DMS79 treated with DMSO at 0.1 percent for 48 hours (cell line): Measurements from ENCODE around the gene NISCH.

Experiments
- DNase-seq: peaks from one replicate; lab custom pipeline; 2025; lab: John Stamatoyannopoulos, UW

NISCH gene

DNA sequence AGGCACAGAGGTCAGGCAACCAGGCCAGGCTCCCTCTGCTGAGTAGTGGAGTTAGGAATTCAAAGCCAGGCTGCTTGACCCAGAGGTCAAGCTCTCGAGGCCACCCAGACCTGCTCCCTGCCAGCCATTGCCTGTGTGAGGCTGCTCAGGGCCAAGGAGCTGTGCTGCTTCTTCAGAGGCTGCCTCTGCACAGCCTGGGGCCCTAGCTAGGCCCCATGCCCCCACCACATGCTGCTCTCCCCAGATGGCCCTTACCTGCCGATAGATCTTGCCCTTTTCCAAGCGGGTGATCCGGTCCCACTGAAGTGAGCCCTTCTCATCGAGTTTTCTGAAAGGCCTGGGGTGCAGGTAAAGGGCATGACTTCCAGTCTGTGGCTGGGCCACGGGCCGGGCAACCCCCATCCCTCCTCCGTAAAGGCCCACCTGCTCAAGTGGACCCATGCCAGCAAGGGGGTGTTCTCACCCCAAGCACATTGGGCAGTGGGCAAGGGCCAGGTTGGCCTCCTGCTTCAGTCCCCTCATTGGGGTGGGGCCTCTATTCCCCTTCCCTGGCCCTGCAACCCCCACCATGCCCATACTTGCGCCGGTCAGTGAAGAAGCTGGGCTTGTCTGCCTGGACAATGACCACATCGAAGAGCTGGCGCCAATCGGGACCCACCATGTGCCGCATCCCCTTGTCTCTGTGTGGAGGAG is 71.8 kb downstream of the NISCH start:
- no peak for DNase-seq

DNA sequence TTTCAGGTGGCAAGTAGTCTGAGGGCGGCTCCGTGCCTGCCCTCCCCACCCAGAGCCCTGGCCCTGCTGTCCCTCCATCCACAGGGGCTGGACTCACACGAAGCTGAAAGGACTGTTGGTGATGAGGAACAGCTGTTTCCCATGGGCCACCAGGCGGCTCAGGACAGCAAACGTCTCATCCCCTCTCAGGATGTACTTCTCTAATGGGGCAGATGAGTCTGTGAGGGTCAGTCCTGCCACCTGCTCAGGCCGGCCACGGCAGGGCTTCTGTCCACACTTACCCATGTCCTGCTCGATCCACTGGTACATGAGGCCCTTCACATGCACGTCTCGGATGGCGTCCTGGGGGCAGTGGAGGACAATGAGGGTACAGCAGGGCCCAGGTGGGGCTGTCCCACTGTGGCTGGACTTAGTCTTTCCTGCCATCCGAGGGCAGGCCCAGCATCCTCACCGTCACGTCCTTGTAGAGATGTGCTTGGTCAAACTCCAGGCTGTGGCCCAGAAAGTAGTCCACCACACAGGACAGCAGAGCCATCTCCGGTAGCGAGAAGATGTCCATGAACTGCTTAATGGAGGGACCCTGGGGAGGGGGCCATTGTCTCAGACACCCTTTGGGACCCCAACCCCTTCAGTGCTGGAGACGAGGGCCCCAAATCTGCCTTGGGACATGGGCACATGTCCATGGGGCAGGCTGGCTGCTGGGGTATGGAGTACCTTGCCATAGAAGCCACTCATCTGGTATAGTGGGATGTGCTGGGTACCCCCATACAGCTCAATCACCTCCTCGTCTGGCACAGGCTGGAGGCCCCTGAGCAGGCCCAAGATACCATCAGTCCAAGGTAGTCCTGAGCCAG is 72.6 kb downstream of the NISCH start:
- DNase-seq = no peak

DNA sequence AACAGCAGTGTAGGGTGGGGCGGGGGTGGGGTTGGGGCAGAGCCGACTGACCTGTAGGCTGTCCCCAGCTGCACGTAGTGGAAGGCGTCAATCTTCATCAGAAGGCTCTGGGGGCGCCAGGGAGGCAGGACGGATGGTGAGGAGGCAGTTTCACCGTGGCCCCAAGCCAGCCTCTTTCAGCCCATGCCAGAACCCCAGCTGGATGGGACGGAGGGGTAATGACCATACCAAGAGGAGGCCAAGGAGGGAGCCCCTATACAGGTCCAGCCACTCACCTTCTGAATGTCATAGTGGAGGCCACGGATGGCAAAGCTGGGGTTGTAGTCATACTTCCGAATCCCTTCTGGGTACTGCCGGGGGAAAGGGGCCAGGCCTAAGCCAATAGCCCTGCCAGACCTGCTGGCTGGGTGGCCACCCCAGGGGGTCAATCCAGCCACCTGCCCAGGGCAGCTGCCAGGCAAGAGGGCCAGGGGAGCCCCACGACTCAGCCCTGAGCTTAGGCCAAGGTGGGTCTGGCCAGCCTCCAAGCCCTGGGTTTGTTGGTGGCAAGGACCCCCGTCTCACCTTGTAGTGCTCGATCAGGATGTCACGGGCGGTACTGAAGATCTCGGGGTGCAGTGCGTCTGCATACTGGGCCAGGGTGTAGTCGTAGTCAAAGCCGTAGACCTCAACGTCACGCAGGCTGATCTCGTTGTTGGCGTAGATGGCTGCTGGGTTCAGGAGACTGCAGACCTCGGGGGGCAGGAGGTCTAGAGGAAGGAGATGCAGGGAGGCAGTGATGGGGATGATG is 73.4 kb downstream of the NISCH start:
- no peak for DNase-seq

DNA sequence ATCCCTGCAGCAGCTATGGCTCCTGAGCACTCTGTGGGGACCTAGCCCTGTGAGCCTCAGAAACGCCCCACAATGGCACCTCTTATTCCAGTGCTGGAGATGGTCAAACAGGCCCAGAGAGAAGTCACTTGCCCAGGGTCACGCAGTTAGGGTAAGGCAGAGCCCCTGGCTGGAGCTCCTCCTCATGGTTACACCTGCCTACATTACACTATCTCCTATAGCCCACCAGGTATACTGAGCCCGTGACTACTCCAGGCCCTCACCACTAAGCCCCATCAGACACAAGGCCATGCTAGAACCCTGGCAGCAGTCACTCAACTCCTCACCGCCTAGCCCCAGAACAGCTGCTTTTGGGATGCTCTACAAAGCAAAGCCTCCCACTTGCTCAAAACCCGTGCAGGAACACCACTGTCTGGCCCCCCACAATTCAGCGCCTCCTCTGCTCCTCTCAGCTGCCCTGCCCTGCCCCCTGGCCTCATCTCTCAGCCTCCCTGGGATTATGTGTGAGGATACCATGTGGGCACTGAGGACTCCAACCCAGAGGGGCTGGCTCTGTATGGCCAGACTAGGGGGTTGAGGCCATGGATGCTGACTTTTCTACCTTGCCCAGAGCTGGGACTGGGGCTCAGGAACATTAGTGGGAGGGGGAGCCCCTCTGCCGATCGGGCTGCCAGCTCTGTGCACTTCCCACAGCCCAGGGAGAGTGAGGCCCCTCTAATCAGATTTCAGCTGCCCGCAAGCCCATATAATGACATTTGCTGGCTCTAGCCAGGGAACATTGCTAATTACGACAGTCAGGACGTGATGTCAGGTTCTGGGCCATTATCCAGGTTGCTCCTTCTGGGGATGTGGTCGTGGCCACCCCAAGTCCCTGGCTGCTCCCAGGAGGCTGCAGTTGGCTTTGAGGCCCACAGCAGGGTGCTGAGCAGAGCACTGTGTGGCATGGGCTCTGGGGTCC is 74.3 kb downstream of the NISCH start:
- no peak for DNase-seq

DNA sequence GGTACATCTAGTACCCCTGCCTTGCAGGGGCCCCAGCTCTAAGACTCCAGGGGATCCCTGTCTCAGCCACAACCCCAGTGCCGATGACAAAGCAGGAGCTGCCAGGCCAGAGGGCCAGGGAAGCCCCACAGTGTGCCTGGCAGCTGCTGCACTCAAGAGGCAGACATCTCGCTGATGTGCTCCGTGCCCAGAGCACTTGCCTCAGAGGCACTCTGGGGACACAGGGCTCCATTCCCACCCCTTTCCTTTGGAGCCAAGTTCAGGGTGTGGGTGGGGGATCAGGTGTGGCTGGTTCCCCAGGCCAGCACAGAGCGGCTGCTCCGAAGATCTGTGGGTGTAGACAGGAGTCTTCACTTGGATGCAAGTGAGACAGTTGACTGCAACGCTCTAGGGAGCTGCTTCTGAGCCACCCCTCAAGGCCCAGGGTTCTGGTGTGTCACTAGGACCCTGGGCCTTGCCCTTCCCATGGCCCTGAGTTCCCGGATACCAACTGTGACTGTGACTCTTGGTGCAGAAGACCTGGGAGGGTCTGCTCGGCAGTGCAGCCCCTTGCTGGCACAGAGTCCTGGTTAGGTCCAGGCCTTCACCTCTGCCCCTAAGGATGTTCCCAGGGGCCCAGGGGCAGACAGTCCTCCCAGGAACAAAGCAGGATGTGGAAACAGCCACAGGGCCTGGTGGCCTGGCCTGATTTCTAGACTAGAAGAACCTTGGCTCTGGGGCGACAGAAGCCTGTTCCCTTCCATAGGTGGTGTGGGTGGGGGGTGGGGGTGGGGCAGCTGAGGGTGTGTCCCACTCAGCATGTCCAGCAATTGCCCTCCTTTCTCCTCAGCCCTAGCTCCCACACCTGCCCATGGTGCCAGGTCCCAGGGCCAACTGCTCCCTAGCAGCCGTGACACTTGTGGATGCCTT is 75.8 kb downstream of the NISCH start:
- no peak for DNase-seq

DNA sequence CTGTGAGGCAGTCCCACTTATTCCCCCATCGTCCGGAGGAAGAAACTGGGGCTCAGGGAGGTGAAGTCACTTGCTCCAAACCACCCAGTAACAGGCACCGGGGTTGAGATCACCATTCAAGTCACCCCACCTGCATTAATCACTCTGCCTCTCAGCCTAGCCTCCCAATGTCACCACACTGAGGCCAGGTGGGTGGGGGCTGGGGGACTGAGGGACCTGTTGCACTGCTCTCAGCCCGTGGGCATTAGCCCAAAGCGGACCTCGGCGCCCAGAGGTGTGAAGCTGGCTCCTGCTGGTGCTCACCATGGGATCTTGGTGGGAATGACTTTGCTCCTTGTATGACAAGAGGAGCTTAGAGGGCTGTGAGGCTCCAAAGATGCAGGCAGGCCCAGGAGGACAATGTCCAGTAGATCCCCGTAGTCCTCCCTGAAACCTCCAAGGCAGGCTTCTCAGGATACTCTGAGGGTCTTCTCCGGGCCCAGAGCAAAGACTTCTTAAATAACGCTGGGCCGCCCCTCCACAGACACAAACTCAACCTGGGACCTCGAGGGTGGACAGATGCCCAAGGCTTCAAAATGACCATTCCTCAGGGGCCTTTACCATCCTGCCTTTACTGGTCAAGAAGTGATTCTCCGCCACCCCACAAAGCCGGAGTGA is 76.6 kb downstream of the NISCH start:
- no peak for DNase-seq

DNA sequence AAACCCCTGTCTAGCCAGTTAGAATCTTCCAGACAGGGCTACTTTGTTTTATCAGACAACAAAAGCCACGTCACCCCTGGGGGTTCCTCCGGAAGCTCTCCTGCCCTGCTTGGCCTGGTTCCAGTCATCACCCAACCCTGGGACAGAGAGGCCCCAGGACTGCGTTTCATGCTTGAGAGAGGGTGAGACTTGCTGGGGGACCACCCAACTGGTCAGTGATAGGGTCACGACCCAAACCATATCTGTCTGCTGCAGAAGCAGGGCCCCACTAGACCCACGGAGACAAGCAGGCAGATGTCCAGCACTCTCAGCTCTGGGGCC is 77.1 kb downstream of the NISCH start:
- DNase-seq = no peak

DNA sequence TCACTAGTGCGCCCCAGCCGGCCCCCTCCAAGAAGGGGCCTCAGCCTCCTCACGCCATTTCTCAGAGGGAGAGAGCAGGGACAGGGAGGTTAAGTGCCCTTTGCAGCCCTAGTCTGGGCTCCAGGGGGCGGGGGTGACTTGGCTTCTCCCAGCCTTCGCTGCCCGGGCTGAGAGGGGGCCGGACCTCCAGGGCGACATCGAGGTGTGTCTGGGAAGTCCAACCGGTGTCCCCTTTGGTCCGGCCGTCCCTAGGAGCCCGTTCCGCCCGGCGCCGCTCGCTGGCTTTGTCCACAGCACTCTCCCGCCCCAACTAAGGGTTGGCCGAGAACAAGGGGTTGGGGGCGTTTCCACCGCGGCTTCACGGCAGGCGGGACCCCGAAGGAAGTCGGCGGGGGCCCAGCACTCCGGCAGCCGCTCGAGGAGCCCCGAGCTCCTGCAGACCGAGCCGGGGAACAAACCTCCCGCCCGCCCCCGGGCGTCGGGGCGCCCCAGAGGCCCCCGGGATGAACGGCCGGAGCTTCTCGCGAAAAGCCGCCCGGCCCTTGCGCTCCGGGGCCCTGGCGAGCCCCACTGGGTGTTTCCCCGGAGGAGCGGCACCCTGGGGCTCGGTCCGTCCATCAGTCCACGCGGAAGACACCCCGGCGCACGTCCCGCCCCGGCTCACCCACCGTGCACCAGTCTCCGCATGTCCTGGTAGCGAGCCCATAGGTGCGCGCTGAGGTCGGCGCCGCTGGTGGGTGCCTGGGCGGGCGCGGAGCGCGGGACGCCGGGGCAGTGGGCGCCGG is 77.6 kb downstream of the NISCH start:
- no peak for DNase-seq

DNA sequence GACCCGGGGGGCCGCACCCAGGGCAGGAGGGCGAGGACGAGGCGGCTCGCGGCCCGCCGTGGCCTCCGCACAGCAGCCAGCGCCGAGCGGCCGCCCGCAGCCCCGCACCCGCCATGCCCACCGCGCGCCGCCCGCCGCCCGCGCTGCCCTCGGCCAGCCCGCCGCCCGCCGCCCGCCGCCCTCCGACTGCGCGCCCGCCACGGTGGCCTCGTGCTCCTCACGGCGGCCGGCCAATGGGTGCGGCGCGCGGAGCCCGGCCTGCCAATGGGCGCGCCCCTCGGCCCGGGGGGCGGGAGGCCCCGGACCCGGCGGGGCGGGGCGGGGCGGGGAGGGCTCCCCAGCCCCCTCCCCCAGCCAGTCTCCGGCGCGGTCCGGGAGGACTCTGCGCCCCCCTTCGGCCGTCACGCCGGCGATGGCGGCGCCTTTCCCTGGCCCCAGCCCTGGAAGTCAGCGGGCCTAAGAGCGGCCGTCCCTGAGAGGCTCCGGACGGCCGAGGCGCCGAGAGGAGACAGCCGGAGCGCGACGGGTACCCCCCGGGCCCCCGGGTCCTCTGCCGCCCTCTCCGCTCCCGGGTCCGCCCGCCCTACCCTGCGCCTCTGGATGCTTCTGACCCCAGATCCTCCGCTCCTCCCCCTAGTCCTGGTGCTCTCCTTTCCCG is 78.3 kb downstream of the NISCH start, which contains the start of gene NT5DC2:
Gene NT5DC2, minus strand, starts transcription at position 235 of the 658 bp plus-strand sequence. Its CDS starts 120 bp downstream, at position 115.
- DNase-seq = peak; percentile 10

DNA sequence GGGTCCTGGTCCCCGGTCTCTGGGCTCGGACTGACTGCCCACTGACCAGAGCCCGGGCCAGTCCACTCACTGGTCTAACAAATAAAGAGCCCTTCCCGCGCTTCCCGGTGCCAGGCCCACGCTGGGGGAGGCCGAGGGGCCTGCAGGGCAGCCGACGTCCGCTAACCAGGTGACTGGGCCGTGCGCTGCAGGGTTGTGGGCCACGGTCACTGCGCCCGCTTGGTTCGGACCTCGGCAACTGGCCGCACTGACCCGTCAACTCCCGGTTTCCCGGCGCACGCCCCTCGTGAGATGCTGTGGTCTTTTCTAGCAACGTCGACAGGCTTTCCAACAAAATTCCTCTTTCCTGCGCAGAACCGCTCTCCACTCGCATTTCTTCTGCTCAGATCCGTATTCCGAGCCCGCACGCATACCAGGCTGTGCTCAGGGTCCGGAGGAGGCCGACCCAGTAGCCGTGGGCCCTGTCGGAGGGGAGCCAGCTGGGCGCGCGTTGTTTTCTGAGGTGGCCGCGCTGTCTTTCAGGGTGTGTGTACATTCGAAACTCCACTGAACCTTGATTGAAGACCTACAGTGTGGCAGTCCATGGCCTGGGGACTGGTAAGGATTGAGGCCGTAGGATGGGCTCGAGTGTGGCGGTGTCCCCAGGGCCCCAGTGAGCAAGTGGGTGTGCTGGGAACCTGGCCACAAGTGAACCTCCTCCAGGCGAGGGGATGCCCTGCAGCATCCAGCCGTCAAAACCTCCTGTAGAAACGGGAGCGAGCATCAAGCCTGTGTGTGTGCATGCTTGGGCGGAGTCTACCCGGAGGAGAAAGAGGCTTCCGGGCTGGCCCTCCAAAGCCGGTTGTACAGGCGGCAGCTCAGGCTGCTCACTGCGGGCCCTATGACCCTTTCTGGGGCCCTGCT is 79.1 kb downstream of the NISCH start:
- DNase-seq = peak; percentile 55

DNA sequence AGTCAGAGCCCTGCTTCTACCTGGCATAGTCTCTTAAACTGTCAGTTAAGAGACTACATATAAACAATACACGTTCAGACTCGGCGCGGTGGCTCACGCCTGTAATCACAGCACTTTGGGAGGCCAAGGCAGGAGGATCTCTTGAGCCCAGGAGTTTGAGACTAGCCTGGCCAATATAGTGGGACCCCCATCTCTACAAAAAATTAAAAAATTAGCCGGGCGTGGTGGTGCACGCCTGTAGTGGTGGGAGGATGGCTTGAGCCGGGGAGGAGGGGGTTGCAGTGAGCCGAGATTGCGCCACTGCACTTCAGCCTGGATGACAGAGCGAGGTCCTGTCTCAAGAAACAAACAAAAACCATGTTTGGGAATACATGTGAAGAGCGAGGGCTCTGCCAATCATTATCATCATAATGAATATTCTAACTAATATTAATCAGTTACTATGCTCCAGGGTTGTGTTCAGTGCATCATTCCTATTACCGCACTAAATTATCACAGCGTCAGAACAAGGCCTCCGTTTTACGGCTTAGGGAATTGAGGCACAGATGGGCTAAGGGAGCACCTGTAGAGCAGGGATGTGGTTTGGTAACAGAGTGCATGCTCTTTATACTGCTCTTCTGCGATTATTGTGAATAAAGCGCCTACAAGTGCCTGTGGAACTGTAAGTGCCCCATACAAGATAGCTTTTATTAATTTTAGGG is 80.2 kb downstream of the NISCH start:
- DNase-seq = no peak

DNA sequence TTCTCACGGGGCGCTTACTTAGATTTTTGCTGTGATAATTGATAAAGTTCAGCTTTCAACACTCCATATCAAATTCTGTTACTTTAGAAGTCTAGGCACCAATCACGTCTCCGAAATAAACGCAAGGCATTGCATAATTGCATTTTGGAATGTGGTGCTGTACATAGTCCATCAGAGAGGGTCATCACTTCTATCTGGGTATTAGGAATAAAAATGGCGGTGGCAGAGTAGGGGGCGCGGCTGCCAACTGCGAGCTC is 80.6 kb downstream of the NISCH start:
- no peak for DNase-seq

DNA sequence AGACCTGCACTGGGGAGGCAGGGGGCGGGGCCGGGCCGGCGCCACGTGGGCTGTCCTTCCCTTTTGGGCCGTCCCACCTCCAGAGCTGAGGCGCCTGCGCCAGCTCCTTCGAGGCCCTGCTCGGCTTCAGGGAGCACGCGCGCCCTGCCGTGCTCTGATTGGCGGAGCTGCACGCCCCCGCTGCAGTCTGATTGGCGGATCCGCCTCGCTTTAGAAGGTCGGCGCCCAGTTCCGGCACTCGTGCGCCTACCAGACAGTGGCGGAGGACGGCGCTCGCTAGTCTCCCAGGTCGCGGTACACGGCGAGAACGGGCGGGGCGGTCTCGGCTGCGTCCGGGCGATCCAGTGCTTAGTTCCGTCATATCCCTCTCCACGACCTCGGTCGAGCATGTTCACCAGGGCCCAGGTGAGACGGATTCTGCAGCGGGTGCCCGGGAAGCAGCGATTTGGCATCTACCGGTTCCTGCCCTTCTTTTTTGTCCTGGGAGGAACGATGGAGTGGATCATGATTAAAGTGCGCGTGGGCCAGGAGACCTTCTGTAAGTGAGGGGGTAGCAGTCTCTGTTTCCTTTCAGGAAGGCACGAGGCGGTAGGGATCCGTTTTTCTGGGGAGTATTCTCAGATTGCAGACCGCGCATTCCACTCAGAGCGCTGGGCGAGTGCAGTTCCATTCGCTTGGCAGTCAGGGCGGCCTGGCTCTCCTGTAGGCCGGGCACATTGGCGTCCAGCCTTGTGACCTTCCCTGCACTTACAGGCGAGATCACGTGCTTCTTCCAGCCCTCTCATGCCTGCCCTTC is 81.2 kb downstream of the NISCH start, which contains the start of gene UQCC5:
Gene UQCC5, plus strand, starts transcription at position 237 of the 796 bp plus-strand sequence. Its CDS starts 151 bp downstream, at position 388.
- peak; percentile 82 for DNase-seq

DNA sequence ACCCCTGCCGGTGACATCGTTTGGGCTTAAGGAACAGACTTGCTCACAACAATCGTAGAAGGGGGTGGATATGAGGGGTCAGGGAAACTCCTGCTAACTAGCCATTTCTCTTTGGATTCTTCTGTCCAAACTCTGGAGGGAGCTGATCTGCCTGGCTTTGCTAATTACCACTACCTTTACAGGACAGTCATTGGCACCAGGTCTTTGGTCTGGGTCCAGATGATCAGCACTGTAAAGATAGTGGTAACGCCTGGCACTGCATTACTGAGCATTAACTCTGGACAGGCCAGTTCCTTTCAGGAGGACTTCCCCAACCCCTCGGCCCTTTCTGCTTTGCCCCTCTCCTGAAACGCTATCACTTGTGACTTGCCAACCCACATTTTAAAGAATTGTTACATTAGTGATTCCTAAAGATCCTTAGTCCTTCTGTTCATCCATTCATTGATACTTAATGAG is 81.8 kb downstream of the NISCH start:
- DNase-seq = no peak

DNA sequence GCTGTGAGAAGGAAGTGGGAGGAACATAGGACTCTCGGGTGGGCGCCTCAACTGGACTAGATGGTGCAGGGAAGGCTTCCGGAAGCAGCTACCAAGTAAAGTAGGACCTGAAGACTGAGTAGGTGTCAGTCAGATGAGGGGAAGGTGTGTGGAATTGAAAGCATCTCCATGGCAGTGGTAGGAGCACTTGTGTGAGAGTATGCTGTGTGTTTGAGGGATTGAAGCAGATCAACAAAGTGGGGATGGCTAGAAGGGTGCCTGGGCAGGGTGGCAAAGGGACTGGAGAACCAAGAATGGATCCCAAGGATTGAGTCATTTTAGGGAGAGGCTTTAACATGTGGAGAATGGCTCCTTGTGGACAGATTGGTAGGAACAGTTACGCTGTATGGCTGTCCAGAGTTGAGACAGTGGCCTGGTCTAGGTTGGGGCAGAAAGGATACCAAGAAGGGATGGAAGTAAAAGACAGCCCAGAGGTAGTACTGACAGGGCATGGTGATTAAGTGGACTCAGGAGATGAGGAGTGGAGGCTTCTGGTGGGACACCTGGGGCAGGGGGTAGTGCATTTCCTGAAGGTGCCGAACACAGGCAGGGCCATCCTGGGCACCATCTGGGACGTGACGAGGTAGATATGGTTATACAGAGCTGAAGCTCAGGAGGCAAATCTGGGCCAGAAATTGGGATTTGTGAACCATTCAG is 82.5 kb downstream of the NISCH start:
- DNase-seq = no peak
